Mesendoderm (in vitro differentiated cells): ENCODE results near the gene PCBP3.
A peak's percentile ranks its signal among the peaks of the same experiment; 100 is the strongest.
"Not testable (repeated sequence)": the region's sequence is repeated elsewhere in the genome, so short reads cannot be mapped to it uniquely, and the experiment has no call there.

ENCODE experiments used
- DNase-seq: peaks from one replicate; pipeline ENCODE4 v3.0.0; 2013
- H2AK5ac ChIP-seq: 2 replicates; pipeline ENCODE4 v1.6.1; 2013; ENCODE audit warnings: low read length, inconsistent platforms
- H2BK120ac ChIP-seq: 2 replicates; pipeline ENCODE4 v1.6.1; 2013; ENCODE audit warnings: low read depth, mild to moderate bottlenecking, low read length, moderate library complexity, mixed read lengths
- H2BK15ac ChIP-seq: replicated peaks from 2 replicates; pipeline ENCODE4 v1.6.1; 2013; ENCODE audit warnings: low read depth, mild to moderate bottlenecking, moderate library complexity
- H2BK5ac ChIP-seq: 2 replicates; pipeline ENCODE4 v1.6.1; 2013; ENCODE audit warnings: low read length, inconsistent platforms
- H3K18ac ChIP-seq: 2 replicates; pipeline ENCODE4 v1.6.1; 2013; ENCODE audit warnings: mild to moderate bottlenecking, low read length, mixed read lengths
- H3K23ac ChIP-seq: one replicate; pipeline ENCODE4 v1.6.1; 2013; ENCODE audit warnings: low read length
- H3K27ac ChIP-seq: 2 replicates; pipeline ENCODE4 v1.5.1; 2013; ENCODE audit warnings: low read depth, mild to moderate bottlenecking, inconsistent platforms, low read length, moderate library complexity
- H3K27me3 ChIP-seq: 2 replicates; pipeline ENCODE4 v1.6.1; 2013; ENCODE audit warnings: low read length, control low read depth, mild to moderate bottlenecking, inconsistent platforms; ENCODE audit not compliant: insufficient read depth, poor library complexity
- H3K36me3 ChIP-seq: 2 replicates; pipeline ENCODE4 v1.6.1; 2013; ENCODE audit warnings: low read length, inconsistent platforms; ENCODE audit not compliant: control insufficient read depth, insufficient read depth
- H3K4ac ChIP-seq: one replicate; pipeline ENCODE4 v1.6.1; 2013; ENCODE audit warnings: low read depth, mild to moderate bottlenecking, low read length, moderate library complexity
- H3K4me1 ChIP-seq: 2 replicates; pipeline ENCODE4 v1.6.1; 2013; ENCODE audit warnings: low read depth, low read length, inconsistent platforms; ENCODE audit not compliant: control insufficient read depth
- H3K4me2 ChIP-seq: 2 replicates; pipeline ENCODE4 v1.6.1; 2013; ENCODE audit warnings: low read length
- H3K4me3 ChIP-seq: 2 replicates; pipeline ENCODE4 v1.5.1; 2013; ENCODE audit warnings: mild to moderate bottlenecking, low read length
- H3K56ac ChIP-seq: one replicate; pipeline ENCODE4 v1.6.1; 2013; ENCODE audit warnings: low read length
- H3K79me1 ChIP-seq: 2 replicates; pipeline ENCODE4 v1.6.1; 2013; ENCODE audit warnings: low read length, inconsistent platforms
- H3K79me2 ChIP-seq: 2 replicates; pipeline ENCODE4 v1.6.1; 2013; ENCODE audit warnings: mild to moderate bottlenecking, low read length; ENCODE audit not compliant: control insufficient read depth, insufficient read depth
- H3K9ac ChIP-seq: 2 replicates; pipeline ENCODE4 v1.6.1; 2013; ENCODE audit warnings: low read length, inconsistent platforms
- H4K5ac ChIP-seq: one replicate; pipeline ENCODE4 v1.6.1; 2013; ENCODE audit warnings: low read length
- H4K8ac ChIP-seq: one replicate; pipeline ENCODE4 v1.6.1; 2013; ENCODE audit warnings: low read depth, mild to moderate bottlenecking, control low read depth, low read length, moderate library complexity
- WGBS: extraction: QIAGEN DNeasy Blood & Tissue Kit; methylation state at CpG from one replicate; pipeline ENCODE4 v1.1.7; 2013; ENCODE audit warnings: low lambda C conversion rate, missing lambda C conversion rate; ENCODE audit not compliant: insufficient coverage; ENCODE audit errors: extremely low coverage; 5-methylcytosine and 5-hydroxymethylcytosine counted together

Gene PCBP3

GRCh38 chr21:45662623-45663245, 19.2 kb downstream of the PCBP3 start:
- WGBS = no CpG with 5 or more reads among the region's 10 CpGs
- H3K56ac ChIP-seq, H2BK120ac ChIP-seq, H4K8ac ChIP-seq, H4K5ac ChIP-seq, H3K36me3 ChIP-seq, H3K27ac ChIP-seq, H3K4ac ChIP-seq, H3K79me2 ChIP-seq, H2BK5ac ChIP-seq, H3K27me3 ChIP-seq, H3K4me3 ChIP-seq, DNase-seq, H2AK5ac ChIP-seq, H3K18ac ChIP-seq, H2BK15ac ChIP-seq, H3K23ac ChIP-seq, H3K79me1 ChIP-seq, H3K9ac ChIP-seq, H3K4me2 ChIP-seq, H3K4me1 ChIP-seq: not testable (repeated sequence)

GRCh38 chr21:45669382-45669781, 25.9 kb downstream of the PCBP3 start:
- Histone ChIP-seq H2BK5ac (no peak overlapping the region), H3K79me2 (no peaks in the 10 kb centered on the region), H3K4me2 (no peak overlapping the region), H3K23ac (no peak overlapping the region), H3K9ac (no peak overlapping the region), H3K56ac (no peak overlapping the region), H4K8ac (no peak overlapping the region), H3K27me3 (no peaks in the 10 kb centered on the region), H2BK120ac (no peak overlapping the region), H3K18ac (no peak overlapping the region), H3K27ac (no peak overlapping the region), H3K4me3 (no peak overlapping the region), H2AK5ac (no peak overlapping the region), H3K4ac (no peak overlapping the region), H3K4me1 (no peaks in the 10 kb centered on the region), H2BK15ac (no peak overlapping the region), H3K79me1 (no peaks in the 10 kb centered on the region), H4K5ac (no peak overlapping the region), H3K36me3 (no peaks in the 10 kb centered on the region)
- DNase-seq = no peak
- WGBS = no CpG with 5 or more reads among the region's 1 CpG

- no peak overlapping the region for H2BK5ac ChIP-seq
- WGBS = no CpG with 5 or more reads among the region's 3 CpGs
- no peak overlapping the region for H3K56ac ChIP-seq
Observed at GRCh38 chr21:45670731-45671130, 27.2 kb downstream of the PCBP3 start.

GRCh38 chr21:45678790-45679189, 35.3 kb downstream of the PCBP3 start:
- WGBS = no CpG with 5 or more reads among the region's 1 CpG
- H3K18ac ChIP-seq, H3K4me3 ChIP-seq, H3K4me1 ChIP-seq, H4K5ac ChIP-seq, H3K23ac ChIP-seq, H3K27me3 ChIP-seq, H2BK15ac ChIP-seq, H3K27ac ChIP-seq, H4K8ac ChIP-seq, H3K56ac ChIP-seq, H2AK5ac ChIP-seq, H2BK5ac ChIP-seq, H3K9ac ChIP-seq, H3K4ac ChIP-seq, DNase-seq, H2BK120ac ChIP-seq, H3K79me2 ChIP-seq, H3K36me3 ChIP-seq, H3K4me2 ChIP-seq, H3K79me1 ChIP-seq: not testable (repeated sequence)

More at GRCh38 chr21:45670731-45671130, 27.2 kb downstream of the PCBP3 start:
- no peak overlapping the region for H2BK15ac ChIP-seq
- no peak for DNase-seq
- no peak overlapping the region for H3K4ac ChIP-seq
- H3K4me1 ChIP-seq = no peaks in the 10 kb centered on the region
- no peak overlapping the region for H3K4me3 ChIP-seq
- no peak overlapping the region for H3K18ac ChIP-seq
- H3K27me3 ChIP-seq = no peaks in the 10 kb centered on the region
- H3K79me1 ChIP-seq = no peaks in the 10 kb centered on the region
- H2AK5ac ChIP-seq = no peak overlapping the region
- H3K36me3 ChIP-seq = no peaks in the 10 kb centered on the region
- no peak overlapping the region for H3K9ac ChIP-seq
- no peak overlapping the region for H3K23ac ChIP-seq
- no peak overlapping the region for H3K27ac ChIP-seq
- H4K5ac ChIP-seq = no peak overlapping the region
- H3K79me2 ChIP-seq = no peaks in the 10 kb centered on the region
- H3K4me2 ChIP-seq = no peak overlapping the region
- no peak overlapping the region for H4K8ac ChIP-seq
- no peak overlapping the region for H2BK120ac ChIP-seq

GRCh38 chr21:45680215-45680614, 36.7 kb downstream of the PCBP3 start:
- no peak overlapping the region for H3K18ac ChIP-seq
- H3K4ac ChIP-seq = no peak overlapping the region
- H2BK15ac ChIP-seq = no peak overlapping the region
- no peak overlapping the region for H3K23ac ChIP-seq
- no peak overlapping the region for H2BK5ac ChIP-seq
- H4K8ac ChIP-seq = no peak overlapping the region
- no peak overlapping the region for H3K9ac ChIP-seq
- no peak overlapping the region for H3K4me2 ChIP-seq
- H3K56ac ChIP-seq = no peak overlapping the region
- no peak overlapping the region for H2BK120ac ChIP-seq
- no peaks in the 10 kb centered on the region for H3K27me3 ChIP-seq
- no peaks in the 10 kb centered on the region for H3K79me2 ChIP-seq
- no peaks in the 10 kb centered on the region for H3K4me1 ChIP-seq
- no CpG with 5 or more reads among the region's 1 CpG for WGBS
- no peaks in the 10 kb centered on the region for H3K36me3 ChIP-seq
- H3K27ac ChIP-seq = no peak overlapping the region
- H2AK5ac ChIP-seq = no peak overlapping the region
- no peak overlapping the region for H4K5ac ChIP-seq
- no peaks in the 10 kb centered on the region for H3K79me1 ChIP-seq
- DNase-seq = no peak
- no peak overlapping the region for H3K4me3 ChIP-seq

GRCh38 chr21:45695086-45695485, 51.6 kb downstream of the PCBP3 start:
- Histone ChIP-seq H4K5ac (no peak overlapping the region), H3K23ac (no peak overlapping the region), H3K27ac (no peak overlapping the region), H3K4ac (no peak overlapping the region), H3K18ac (no peak overlapping the region), H2BK15ac (no peak overlapping the region), H3K79me2 (no peaks in the 10 kb centered on the region), H3K79me1 (no peaks in the 10 kb centered on the region), H3K4me3 (no peak overlapping the region), H3K4me1 (no peaks in the 10 kb centered on the region), H3K27me3 (no peaks in the 10 kb centered on the region), H4K8ac (no peak overlapping the region), H2AK5ac (no peak overlapping the region), H3K56ac (no peak overlapping the region), H3K4me2 (no peak overlapping the region), H3K36me3 (no peaks in the 10 kb centered on the region), H2BK5ac (no peak overlapping the region), H3K9ac (no peak overlapping the region), H2BK120ac (no peak overlapping the region)
- peak; percentile 44 for DNase-seq
- no CpG with 5 or more reads among the region's 2 CpGs for WGBS
